HL-60 (cell line): ENCODE data around the gene SPDYE1.
"Not testable (repeated sequence)": the region's sequence is repeated elsewhere in the genome, so short reads cannot be mapped to it uniquely, and the experiment has no call there.

ENCODE experiments used
- CTCF ChIP-seq: IDR thresholded peaks from one replicate; pipeline ENCODE4 v1.5.1; 2011; ENCODE audit warnings: low read length, control low read depth, inconsistent platforms; ENCODE audit not compliant: insufficient read depth
- GABPA ChIP-seq: IDR thresholded peaks from 2 replicates; pipeline ENCODE4 v1.6.1; 2012; ENCODE audit warnings: low read depth
- POLR2AphosphoS5 ChIP-seq: IDR thresholded peaks from 2 replicates; pipeline ENCODE4 v1.6.1; 2012; ENCODE audit warnings: low read depth

DNA sequence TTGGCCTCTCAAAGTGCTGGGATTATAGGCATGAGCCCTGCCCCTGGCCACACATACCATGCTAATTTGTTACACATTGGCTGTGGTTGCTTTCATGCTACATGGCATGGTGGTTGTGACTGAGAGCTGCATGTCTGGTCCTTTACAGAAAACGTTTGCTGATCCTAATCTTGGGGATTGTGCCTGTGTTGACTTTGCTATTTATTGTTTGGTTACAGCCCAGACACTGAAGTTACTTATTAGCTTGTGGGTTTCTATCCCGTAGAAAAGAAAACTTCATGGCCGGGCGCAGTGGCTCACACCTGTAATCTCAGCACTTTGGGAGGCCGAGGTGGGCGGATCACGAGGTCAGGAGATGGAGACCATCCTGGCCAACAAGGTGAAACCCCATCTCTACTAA is 24.4 kb downstream of the SPDYE1 start:
- not testable (repeated sequence) for TF ChIP-seq GABPA, CTCF, POLR2AphosphoS5
